Vagina (tissue), 2 donors: ENCODE data around the gene CFAP97D1.

Source experiments
- POLR2A ChIP-seq, 2 donors: fragments of 450-650 bp; IDR thresholded peaks; one replicate each; pipeline ENCODE4 v1.6.1; 2017; ENCODE audit warnings: antibody characterized with exemption in 2 of 2, mild to moderate bottlenecking in 2 of 2, moderate library complexity in 2 of 2
- POLR2AphosphoS5 ChIP-seq, 2 donors: sonication (generic); formaldehyde crosslinking; IDR thresholded peaks; one replicate each; pipeline ENCODE4 v1.9.0; 2017; ENCODE audit warnings: antibody characterized with exemption in 2 of 2, mild to moderate bottlenecking in 2 of 2, low read depth in 1 of 2; ENCODE audit not compliant: insufficient read depth in 1 of 2
- TF ChIP-seq, protein P1 (sequence below), 3 experiments: fragments of 450-650 bp in 2 of 3; fragments of 200-600 bp in 1 of 3; sonication (generic) in 1 of 3; IDR thresholded peaks; one replicate each; pipeline ENCODE4 v1.5.1; 2017 to 2019; ENCODE audit warnings: antibody characterized with exemption in 3 of 3, mild to moderate bottlenecking in 2 of 3, moderate library complexity in 2 of 3

- no peak for TF ChIP-seq POLR2A (IDR thresholded peaks at IDR 0.05)
- TF ChIP-seq POLR2AphosphoS5 (IDR thresholded peaks at IDR 0.05; ENCODE audit: insufficient read depth in 1 of 2, low read depth in 1 of 2) = no peak
- TF ChIP-seq, protein P1, sequence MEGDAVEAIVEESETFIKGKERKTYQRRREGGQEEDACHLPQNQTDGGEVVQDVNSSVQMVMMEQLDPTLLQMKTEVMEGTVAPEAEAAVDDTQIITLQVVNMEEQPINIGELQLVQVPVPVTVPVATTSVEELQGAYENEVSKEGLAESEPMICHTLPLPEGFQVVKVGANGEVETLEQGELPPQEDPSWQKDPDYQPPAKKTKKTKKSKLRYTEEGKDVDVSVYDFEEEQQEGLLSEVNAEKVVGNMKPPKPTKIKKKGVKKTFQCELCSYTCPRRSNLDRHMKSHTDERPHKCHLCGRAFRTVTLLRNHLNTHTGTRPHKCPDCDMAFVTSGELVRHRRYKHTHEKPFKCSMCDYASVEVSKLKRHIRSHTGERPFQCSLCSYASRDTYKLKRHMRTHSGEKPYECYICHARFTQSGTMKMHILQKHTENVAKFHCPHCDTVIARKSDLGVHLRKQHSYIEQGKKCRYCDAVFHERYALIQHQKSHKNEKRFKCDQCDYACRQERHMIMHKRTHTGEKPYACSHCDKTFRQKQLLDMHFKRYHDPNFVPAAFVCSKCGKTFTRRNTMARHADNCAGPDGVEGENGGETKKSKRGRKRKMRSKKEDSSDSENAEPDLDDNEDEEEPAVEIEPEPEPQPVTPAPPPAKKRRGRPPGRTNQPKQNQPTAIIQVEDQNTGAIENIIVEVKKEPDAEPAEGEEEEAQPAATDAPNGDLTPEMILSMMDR (IDR thresholded peaks at IDR 0.05) = no peak
Observed at GRCh38 chr17:43771463-43771862, 8.8 kb upstream of the CFAP97D1 start.
